K562 (cell line): ENCODE results near the gene PRSS50. TPM values are rescaled to one million over a fixed set of nuclear protein-coding genes. Genes with fewer than 3 reads are reported as not detected.

ENCODE experiments used
- ATAC-seq: fragments of 200-7000 bp; cut with Tn5 transposase; 3 replicates; pipeline ENCODE4 v1.9.1; 2020; ENCODE audit warnings: moderate library complexity
- BruUV-seq: library from RNA; stranded (reverse); fragments of 400-500 nt; replicated peaks from 2 replicates; lab custom pipeline; 2021; lab: Mats Ljungman, UMichigan
- CTCF ChIA-PET: fragments of 300-600 bp; formaldehyde crosslinking; extraction: SDS; loops from one replicate; lab custom pipeline; 2021; ENCODE audit warnings: low intra/inter-chr PET ratio; lab: Yijun Ruan, JAX
- POLR2A ChIA-PET: fragments of 300-600, 350-650 bp; sonication (Branson Sonifier 250); formaldehyde crosslinking; extraction: SDS; loops from one replicate; lab custom pipeline; 2021; ENCODE audit warnings: antibody characterized with exemption, inconsistent platforms; lab: Yijun Ruan, JAX
- DNase-seq, 4 experiments: peaks; one replicate each; pipeline versions ENCODE4 v3.0.0 to v3.0.0-alpha.2; 2011 to 2018; ENCODE audit warnings: low spot score in 3 of 4, mixed read lengths in 3 of 4; ENCODE audit errors: extremely low read depth in 1 of 4
- FAIRE-seq: peaks from 2 replicates; lab custom pipeline; 2011; peaks lifted over from hg19 to GRCh38; lab: Jason Lieb, UNC
- H2AFZ ChIP-seq: 2 replicates; pipeline ENCODE4 v1.6.0; 2011; ENCODE audit warnings: low read depth, low read length, control low read depth, inconsistent platforms
- H3K27ac ChIP-seq: fragments of 200-600 bp; 3 replicates; pipeline ENCODE4 v1.8.0; 2011; ENCODE audit warnings: low read depth, mild to moderate bottlenecking, control low read depth, inconsistent platforms, low read length, moderate library complexity, mixed read lengths; ENCODE audit errors: extremely low read depth
- H3K27me3 ChIP-seq, 2 experiments: fragments of 300-600 bp in 1 of 2; 2 replicates in 1 of 2; 3 replicates in 1 of 2; pipeline versions ENCODE4 v1.6.0 to v1.8.0; 2011; ENCODE audit warnings: inconsistent platforms in 2 of 2, low read length in 2 of 2, mild to moderate bottlenecking in 1 of 2, mixed read lengths in 1 of 2, moderate library complexity in 1 of 2; ENCODE audit not compliant: control insufficient read depth in 2 of 2, insufficient read depth in 2 of 2
- H3K36me3 ChIP-seq: fragments of 300-600 bp; 3 replicates; pipeline ENCODE4 v1.8.0; 2011; ENCODE audit warnings: mild to moderate bottlenecking, low read length, inconsistent platforms; ENCODE audit not compliant: control insufficient read depth, insufficient read depth
- H3K4me1 ChIP-seq, 2 experiments: fragments of 200-600 bp in 1 of 2; replicated peaks in 1 of 2; 2 replicates in 1 of 2; 3 replicates in 1 of 2; pipeline versions ENCODE4 v1.5.1 to v1.8.0; 2011; ENCODE audit warnings: inconsistent platforms in 2 of 2, low read length in 2 of 2, mild to moderate bottlenecking in 1 of 2, mixed read lengths in 1 of 2, moderate library complexity in 1 of 2; ENCODE audit not compliant: control insufficient read depth in 2 of 2, insufficient read depth in 2 of 2
- H3K4me2 ChIP-seq: 2 replicates; pipeline ENCODE4 v1.6.1; 2011; ENCODE audit warnings: low read length, control low read depth, inconsistent platforms, mixed read lengths; ENCODE audit not compliant: insufficient read depth
- H3K4me3 ChIP-seq: fragments of 200-600 bp; sonication (generic), shearing (Covaris generic); 2 replicates; pipeline ENCODE4 v1.5.1; 2016; ENCODE audit warnings: control low read depth, inconsistent platforms
- H3K79me2 ChIP-seq: fragments of 200-600 bp; 3 replicates; pipeline ENCODE4 v1.8.0; 2011; ENCODE audit warnings: low read length, inconsistent platforms; ENCODE audit not compliant: control insufficient read depth, insufficient read depth
- H3K9ac ChIP-seq, 2 experiments: 2 replicates each; pipeline versions ENCODE4 v1.6.0 to v1.6.1; 2011; ENCODE audit warnings: low read depth in 2 of 2, low read length in 2 of 2, control low read depth in 1 of 2, inconsistent platforms in 1 of 2, mild to moderate bottlenecking in 1 of 2, mixed read lengths in 1 of 2; ENCODE audit not compliant: insufficient read depth in 1 of 2
- H3K9me1 ChIP-seq: one replicate; pipeline ENCODE4 v1.6.0; 2011; ENCODE audit warnings: inconsistent platforms, mild to moderate bottlenecking, low read length, moderate library complexity; ENCODE audit not compliant: control insufficient read depth, insufficient read depth
- H3K9me3 ChIP-seq: replicated peaks from 2 replicates; pipeline ENCODE4 v1.5.1; 2011; ENCODE audit warnings: low read depth, low read length, inconsistent platforms; ENCODE audit not compliant: control insufficient read depth, insufficient read depth
- H4K20me1 ChIP-seq: replicated peaks from 2 replicates; pipeline ENCODE4 v1.6.1; 2011; ENCODE audit warnings: low read length, inconsistent platforms, mixed read lengths; ENCODE audit not compliant: control insufficient read depth, insufficient read depth
- ARID2 ChIP-seq: fragments of 450-650 bp; IDR thresholded peaks from 2 replicates; pipeline ENCODE4 v1.6.1; 2017; ENCODE audit warnings: antibody characterized with exemption, mild to moderate bottlenecking
- CBX8 ChIP-seq: fragments of 200-600 bp; sonication (generic); IDR thresholded peaks from 2 replicates; pipeline ENCODE4 v1.6.1; 2012; ENCODE audit warnings: borderline replicate concordance, mixed run types, low read depth, mild to moderate bottlenecking, moderate library complexity, mixed read lengths, low read length, control low read depth, inconsistent platforms; ENCODE audit not compliant: poor library complexity, severe bottlenecking; ENCODE audit errors: extremely low read depth
- NCOA6 ChIP-seq: fragments of 450-650 bp; IDR thresholded peaks from 2 replicates; pipeline ENCODE4 v1.6.1; 2017; ENCODE audit warnings: mild to moderate bottlenecking
- SAP30 ChIP-seq: fragments of 200-600 bp; sonication (generic); IDR thresholded peaks from 2 replicates; pipeline ENCODE4 v1.6.1; 2012; ENCODE audit warnings: borderline replicate concordance, low read depth, mild to moderate bottlenecking, moderate library complexity, low read length, control low read depth, inconsistent platforms; ENCODE audit not compliant: insufficient read depth, poor library complexity, severe bottlenecking
- ZNF699 ChIP-seq: fragments of 250-450 bp; sonication (Bioruptor Pico); IDR thresholded peaks from 2 replicates; pipeline ENCODE4 v1.8.0; 2021; ENCODE audit warnings: mild to moderate bottlenecking, moderate library complexity; ENCODE audit not compliant: insufficient replicate concordance
- WGBS: fragments of 100-300 bp; shearing (Covaris generic); methylation state at CpG from one replicate; pipeline ENCODE4 v1.1.6; 2016; ENCODE audit warnings: low coverage, mixed read lengths; ENCODE audit not compliant: insufficient coverage; ENCODE audit errors: missing lambda C conversion rate; 5-methylcytosine and 5-hydroxymethylcytosine counted together
- in situ Hi-C: fragments of 300-500 bp; cut with MboI; formaldehyde crosslinking; loops from 4 replicates; pipeline ENCODE4 v1.15.0; 2018; ENCODE audit warnings: inconsistent platforms, mixed read lengths
- intact Hi-C: fragments of 100-400 bp; cut with micrococcal nuclease; formaldehyde crosslinking; loops from 2 replicates; pipeline ENCODE4 v1.14.2; 2022
- polyA plus RNA-seq, 8 experiments: library from polyadenylated mRNA; depleted of rRNA in 4 of 8; stranded (reverse) in 5 of 8; unstranded in 3 of 8; fragments of >200 nt; fragmentation: Nextera tagmentation in 2 of 8; fragmentation: Illumina TruSeq in 1 of 8; extraction: Ambion mirVana in 2 of 8; extraction: Trizol in 1 of 8; gene quantifications; 2 replicates each; pipeline versions ENCODE4 v1.2.1 to v1.2.3, GENCODE V29; 2011 to 2014; ENCODE audit warnings: inconsistent platforms in 1 of 8, missing spikeins in 1 of 8
- total RNA-seq, 7 experiments: library from RNA; depleted of rRNA in 6 of 7; stranded (reverse); fragments of >200 nt in 6 of 7; fragmentation: Illumina TruSeq in 2 of 7; extraction: Trizol in 2 of 7; gene quantifications; 2 replicates each; pipeline versions ENCODE4 v1.2.1 to v1.2.3, GENCODE V29; 2011 to 2021; ENCODE audit warnings: low replicate concordance in 1 of 7
- TF ChIP-seq, protein P1 (sequence below): sonication (generic); formaldehyde crosslinking; IDR thresholded peaks from 2 replicates; pipeline ENCODE4 v1.5.0; 2020; ENCODE audit warnings: missing genetic modification reagents
- TF ChIP-seq, protein P2 (sequence below): fragments of 450-650 bp; IDR thresholded peaks from 2 replicates; pipeline ENCODE4 v1.6.1; 2017; ENCODE audit warnings: mild to moderate bottlenecking, moderate library complexity

The PRSS50 gene
- total and polyA plus RNA-seq, 9 of the 15 experiments (the other 6 are each of a cell fraction or from before 2014, with no cell fraction given), result 0.01 TPM; not detected in 8

DNA sequence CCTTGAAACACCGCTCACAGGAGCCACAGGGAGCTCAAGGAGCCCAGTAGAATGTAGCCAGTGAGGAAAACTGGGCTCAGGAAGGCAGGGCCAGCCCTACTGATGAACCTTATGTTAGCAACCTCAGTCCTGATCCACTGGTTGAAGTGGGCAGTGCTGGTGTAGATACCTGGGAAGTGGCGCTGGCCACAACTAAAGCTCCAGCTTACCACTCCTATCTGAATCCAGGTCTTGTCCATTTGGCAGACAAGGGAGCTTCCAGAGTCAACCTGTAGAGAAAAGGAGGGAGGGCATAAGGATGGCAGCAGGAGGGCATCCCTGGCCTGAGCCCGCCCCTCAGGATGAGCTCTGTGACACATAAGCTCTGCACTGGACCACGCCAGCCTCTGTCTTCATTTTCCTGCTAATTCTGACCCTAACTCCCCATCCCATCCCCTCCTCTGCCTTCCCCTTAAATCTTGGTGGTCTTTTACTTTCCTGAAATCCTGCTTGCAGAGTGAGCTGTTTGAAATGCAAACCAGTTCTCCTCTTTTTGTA lies 2.1 kb upstream of the PRSS50 start (continued):
- TF ChIP-seq, protein P1, sequence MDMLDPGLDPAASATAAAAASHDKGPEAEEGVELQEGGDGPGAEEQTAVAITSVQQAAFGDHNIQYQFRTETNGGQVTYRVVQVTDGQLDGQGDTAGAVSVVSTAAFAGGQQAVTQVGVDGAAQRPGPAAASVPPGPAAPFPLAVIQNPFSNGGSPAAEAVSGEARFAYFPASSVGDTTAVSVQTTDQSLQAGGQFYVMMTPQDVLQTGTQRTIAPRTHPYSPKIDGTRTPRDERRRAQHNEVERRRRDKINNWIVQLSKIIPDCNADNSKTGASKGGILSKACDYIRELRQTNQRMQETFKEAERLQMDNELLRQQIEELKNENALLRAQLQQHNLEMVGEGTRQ, result no peak

DNA sequence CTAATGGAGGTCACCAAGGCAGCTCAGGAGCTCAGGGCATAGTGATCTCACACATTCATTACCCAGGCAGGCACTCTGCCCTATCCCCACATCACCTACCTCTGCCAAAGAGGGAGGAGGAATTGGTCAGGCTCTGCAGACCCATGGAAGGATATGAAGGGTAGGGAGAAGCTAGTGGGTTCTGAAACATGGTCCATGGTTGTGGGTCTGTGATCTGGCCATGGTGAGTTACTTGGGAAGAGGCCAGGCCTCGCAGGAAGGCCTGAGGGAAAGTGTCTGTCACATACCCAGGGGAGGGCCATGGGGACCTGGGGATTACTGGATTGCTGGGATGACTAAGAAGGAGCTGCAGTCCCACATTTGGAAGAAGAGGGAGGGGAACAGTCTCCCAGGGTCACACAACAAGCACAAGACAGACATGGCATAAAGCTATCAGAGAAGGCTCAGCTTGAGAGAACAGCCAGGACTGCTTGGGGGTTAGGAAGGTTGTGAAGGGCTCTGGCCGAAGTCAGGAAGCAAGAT lies 1.4 kb upstream of the PRSS50 start:
- Histone ChIP-seq H3K36me3 (no peaks in the 10 kb centered on the region), H3K4me2 (no peak overlapping the region), H3K9ac (no peak overlapping the region), H3K27ac (no peak overlapping the region), H2AFZ (no peak overlapping the region), H3K9me1 (no peaks in the 10 kb centered on the region), H3K4me1 (peaks cover 0 to 10% of the 10 kb centered on the region in 2 experiments; a peak in 1 of 5 replicates), H3K4me3 (no peak overlapping the region), H4K20me1 (peaks cover 4% of the 10 kb centered on the region; the same call in 1 of the 2 replicates), H3K27me3 (peaks cover 11 to 59% of the 10 kb centered on the region in 2 experiments), H3K9me3 (no peaks in the 10 kb centered on the region), H3K79me2 (no peaks in the 10 kb centered on the region)
- ChIA-PET CTCF (no interaction called here), POLR2A (interaction anchor here (0.6 kb wide), 2 partner anchors 12 to 385 kb away, joined by 3 read pairs; no protein-coding TSS in a partner anchor)
- WGBS, result 0% methylated on average over 2 of the region's 2 CpGs
- no peak for DNase-seq
- in situ Hi-C loops (loop anchor here (5.0 to 10.0 kb wide), 2 partner anchors 178 to 636 kb away; no protein-coding TSS in a partner anchor), intact Hi-C loops (no loop called here)
- TF ChIP-seq SAP30 (no peak), CBX8 (no peak), ZNF699 (CRISPR knock-in tag) (no peak), NCOA6 (no peak), ARID2 (no peak)
- TF ChIP-seq, protein P2, sequence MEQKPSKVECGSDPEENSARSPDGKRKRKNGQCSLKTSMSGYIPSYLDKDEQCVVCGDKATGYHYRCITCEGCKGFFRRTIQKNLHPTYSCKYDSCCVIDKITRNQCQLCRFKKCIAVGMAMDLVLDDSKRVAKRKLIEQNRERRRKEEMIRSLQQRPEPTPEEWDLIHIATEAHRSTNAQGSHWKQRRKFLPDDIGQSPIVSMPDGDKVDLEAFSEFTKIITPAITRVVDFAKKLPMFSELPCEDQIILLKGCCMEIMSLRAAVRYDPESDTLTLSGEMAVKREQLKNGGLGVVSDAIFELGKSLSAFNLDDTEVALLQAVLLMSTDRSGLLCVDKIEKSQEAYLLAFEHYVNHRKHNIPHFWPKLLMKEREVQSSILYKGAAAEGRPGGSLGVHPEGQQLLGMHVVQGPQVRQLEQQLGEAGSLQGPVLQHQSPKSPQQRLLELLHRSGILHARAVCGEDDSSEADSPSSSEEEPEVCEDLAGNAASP, result no peak
- ATAC-seq, result no peak
- no peak for FAIRE-seq
- no TSS peak for BruUV-seq
